PC-3 (cell line): ENCODE measurements around the gene NFAM1. TPM values are rescaled to one million over a fixed set of nuclear protein-coding genes. Genes with fewer than 3 reads are reported as not detected.

Experiments used
- ATAC-seq: fragments of 200-7000 bp; cut with Tn5 transposase; 2 replicates; pipeline ENCODE4 v1.9.1; 2020; ENCODE audit warnings: mild to moderate bottlenecking, moderate library complexity
- BruUV-seq: library from RNA; stranded (reverse); fragments of 400-500 nt; replicated peaks from 2 replicates; lab custom pipeline; 2021; lab: Mats Ljungman, UMichigan
- CTCF ChIA-PET: fragments of 300-600 bp; sonication (Branson Sonifier 250); formaldehyde crosslinking; loops from one replicate; lab custom pipeline; 2022; ENCODE audit warnings: antibody characterized with exemption; lab: Charles Lee
- POLR2A ChIA-PET: fragments of 300-600 bp; sonication (Branson Sonifier 250); formaldehyde crosslinking; loops from one replicate; lab custom pipeline; 2022; ENCODE audit warnings: antibody characterized with exemption; ENCODE audit not compliant: unreplicated experiment; lab: Charles Lee
- DNase-seq: peaks from one replicate; pipeline ENCODE4 v3.0.0-alpha.2; 2015
- H2AFZ ChIP-seq: fragments of 300-600 bp; sonication (generic); 2 replicates; pipeline ENCODE4 v1.6.0; 2016; ENCODE audit warnings: antibody characterized with exemption, low read length
- H3F3A ChIP-seq: fragments of 300-600 bp; sonication (generic); one replicate; pipeline ENCODE4 v1.6.0; 2017; ENCODE audit warnings: antibody characterized with exemption, low read length, control low read depth, mild to moderate bottlenecking; ENCODE audit not compliant: unreplicated experiment
- H3K27ac ChIP-seq: fragments of 300-600 bp; sonication (generic); 2 replicates; pipeline ENCODE4 v1.5.1; 2016; ENCODE audit warnings: mild to moderate bottlenecking, low read length
- H3K27me3 ChIP-seq: fragments of 300-600 bp; sonication (generic); 2 replicates; pipeline ENCODE4 v1.6.1; 2016; ENCODE audit warnings: low read length, mixed read lengths
- H3K36me3 ChIP-seq: fragments of 300-600 bp; sonication (generic); 2 replicates; pipeline ENCODE4 v1.6.1; 2016; ENCODE audit warnings: low read depth, mixed run types, low read length, mixed read lengths
- H3K4me1 ChIP-seq: fragments of 300-600 bp; sonication (generic); 2 replicates; pipeline ENCODE4 v1.5.1; 2016; ENCODE audit warnings: low read length; ENCODE audit not compliant: insufficient read depth
- H3K4me2 ChIP-seq: fragments of 300-600 bp; sonication (generic); 2 replicates; pipeline ENCODE4 v1.6.0; 2016; ENCODE audit warnings: low read length
- H3K4me3 ChIP-seq: fragments of 300-600 bp; sonication (generic); 2 replicates; pipeline ENCODE4 v1.5.1; 2016; ENCODE audit warnings: mild to moderate bottlenecking, low read length, mixed read lengths
- H3K79me2 ChIP-seq: fragments of 300-600 bp; sonication (generic); 2 replicates; pipeline ENCODE4 v1.6.1; 2017; ENCODE audit warnings: low read length, mixed read lengths
- H3K9ac ChIP-seq: fragments of 300-600 bp; sonication (generic); 2 replicates; pipeline ENCODE4 v1.6.0; 2016; ENCODE audit warnings: mild to moderate bottlenecking, low read length
- H3K9me2 ChIP-seq: fragments of 300-600 bp; sonication (generic); replicated peaks from 2 replicates; pipeline ENCODE4 v1.6.1; 2016; ENCODE audit warnings: mixed run types, low read length, mixed read lengths
- H3K9me3 ChIP-seq: fragments of 300-600 bp; sonication (generic); 2 replicates; pipeline ENCODE4 v1.6.1; 2016; ENCODE audit warnings: low read length, mixed read lengths
- H4K20me1 ChIP-seq: fragments of 300-600 bp; sonication (generic); 2 replicates; pipeline ENCODE4 v1.6.1; 2016; ENCODE audit warnings: low read length, mixed read lengths
- EZH2 ChIP-seq: fragments of 300-600 bp; sonication (generic); IDR thresholded peaks from one replicate; pipeline ENCODE4 v1.6.1; 2017; ENCODE audit warnings: antibody characterized with exemption, mild to moderate bottlenecking, low read length; ENCODE audit not compliant: unreplicated experiment
- EZH2phosphoT487 ChIP-seq: fragments of 300-600 bp; sonication (generic); IDR thresholded peaks from 2 replicates; pipeline ENCODE4 v1.6.1; 2018; ENCODE audit warnings: mild to moderate bottlenecking, antibody characterized with exemption, low read length, borderline replicate concordance
- intact Hi-C: fragments of 100-400 bp; cut with micrococcal nuclease; formaldehyde crosslinking; loops from 2 replicates; pipeline ENCODE4 v1.9.0; 2023
- total RNA-seq: library from RNA; depleted of rRNA; stranded (reverse); fragments of >200 nt; gene quantifications from 2 replicates; pipeline ENCODE4 v1.2.3, GENCODE V29; 2014
- TF ChIP-seq, protein P1 (sequence below): fragments of 300-600 bp; sonication (generic); conservative IDR thresholded peaks from 2 replicates; pipeline ENCODE4 v1.5.1; 2017; ENCODE audit warnings: antibody characterized with exemption, low read depth, mild to moderate bottlenecking, low read length

NFAM1 gene
- total RNA-seq, 1 experiment from 2014 or later, result 0.11 TPM

DNA sequence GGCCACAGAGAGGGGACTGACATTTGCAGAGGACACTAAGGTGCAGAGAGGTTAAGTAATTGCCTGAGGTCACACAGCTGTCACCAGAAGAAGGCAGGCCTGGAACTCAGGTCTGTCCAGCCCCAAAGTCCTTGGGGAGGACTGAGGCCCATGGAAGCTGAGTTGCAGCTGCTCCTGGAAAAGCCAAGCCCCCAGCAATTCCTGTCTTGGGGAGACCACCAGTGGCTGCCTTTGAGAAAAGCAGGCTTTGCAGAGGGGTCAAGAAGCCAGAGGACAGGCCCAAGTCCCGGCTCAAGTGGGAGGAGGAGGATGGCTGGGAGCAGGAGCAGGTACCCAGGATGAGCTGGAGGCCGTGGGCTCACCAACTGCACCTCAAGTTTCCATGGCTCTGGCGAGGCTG lies 3.4 kb downstream of the NFAM1 start:
- intact Hi-C loops, result no loop called here
- Histone ChIP-seq H3K4me1 (no peaks in the 10 kb centered on the region), H2AFZ (no peak overlapping the region), H3K9ac (no peak overlapping the region), H3K27me3 (no peaks in the 10 kb centered on the region), H3F3A (no peaks in the 10 kb centered on the region), H3K4me3 (no peak overlapping the region), H4K20me1 (no peaks in the 10 kb centered on the region), H3K9me2 (no peaks in the 10 kb centered on the region), H3K79me2 (no peaks in the 10 kb centered on the region), H3K36me3 (no peaks in the 10 kb centered on the region), H3K4me2 (no peak overlapping the region), H3K27ac (no peak overlapping the region), H3K9me3 (no peaks in the 10 kb centered on the region)
- DNase-seq (no peak), ATAC-seq (no peak)
- TF ChIP-seq EZH2 (no peak), EZH2phosphoT487 (no peak)
- TF ChIP-seq, protein P1, sequence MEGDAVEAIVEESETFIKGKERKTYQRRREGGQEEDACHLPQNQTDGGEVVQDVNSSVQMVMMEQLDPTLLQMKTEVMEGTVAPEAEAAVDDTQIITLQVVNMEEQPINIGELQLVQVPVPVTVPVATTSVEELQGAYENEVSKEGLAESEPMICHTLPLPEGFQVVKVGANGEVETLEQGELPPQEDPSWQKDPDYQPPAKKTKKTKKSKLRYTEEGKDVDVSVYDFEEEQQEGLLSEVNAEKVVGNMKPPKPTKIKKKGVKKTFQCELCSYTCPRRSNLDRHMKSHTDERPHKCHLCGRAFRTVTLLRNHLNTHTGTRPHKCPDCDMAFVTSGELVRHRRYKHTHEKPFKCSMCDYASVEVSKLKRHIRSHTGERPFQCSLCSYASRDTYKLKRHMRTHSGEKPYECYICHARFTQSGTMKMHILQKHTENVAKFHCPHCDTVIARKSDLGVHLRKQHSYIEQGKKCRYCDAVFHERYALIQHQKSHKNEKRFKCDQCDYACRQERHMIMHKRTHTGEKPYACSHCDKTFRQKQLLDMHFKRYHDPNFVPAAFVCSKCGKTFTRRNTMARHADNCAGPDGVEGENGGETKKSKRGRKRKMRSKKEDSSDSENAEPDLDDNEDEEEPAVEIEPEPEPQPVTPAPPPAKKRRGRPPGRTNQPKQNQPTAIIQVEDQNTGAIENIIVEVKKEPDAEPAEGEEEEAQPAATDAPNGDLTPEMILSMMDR, result no peak
- BruUV-seq, result no TSS peak
- CTCF ChIA-PET, result no interaction called here
- POLR2A ChIA-PET, result no interaction called here

DNA sequence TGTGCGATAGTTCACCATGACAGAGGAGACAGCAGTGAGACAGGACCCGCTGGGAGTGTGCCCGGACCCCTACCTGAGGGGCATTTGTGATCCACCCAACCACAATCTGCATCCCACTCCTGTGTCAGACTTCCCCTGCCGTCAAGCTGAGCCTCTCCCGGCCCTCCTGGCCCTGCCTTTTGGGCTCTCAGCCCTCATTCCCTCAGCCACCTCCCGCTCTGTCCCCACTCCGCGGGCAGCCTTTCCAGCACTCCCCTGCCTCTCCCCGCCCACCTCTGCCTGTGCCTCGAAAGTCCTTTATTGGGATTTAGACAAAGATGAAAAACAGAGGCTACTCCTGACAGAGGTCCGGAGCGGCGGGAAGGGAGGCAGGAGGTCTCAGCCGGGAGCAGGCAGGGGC lies 4.2 kb downstream of the NFAM1 start:
- ATAC-seq (no peak), DNase-seq (no peak)
- Histone ChIP-seq H3K4me2 (no peak overlapping the region), H3K27ac (no peak overlapping the region), H3K27me3 (no peaks in the 10 kb centered on the region), H3F3A (no peaks in the 10 kb centered on the region), H3K36me3 (no peaks in the 10 kb centered on the region), H3K4me1 (no peaks in the 10 kb centered on the region), H3K4me3 (no peak overlapping the region), H3K9me2 (no peaks in the 10 kb centered on the region), H4K20me1 (no peaks in the 10 kb centered on the region), H3K9ac (no peak overlapping the region), H3K79me2 (no peaks in the 10 kb centered on the region), H3K9me3 (no peaks in the 10 kb centered on the region), H2AFZ (no peak overlapping the region)
- BruUV-seq, result no TSS peak
- ChIA-PET CTCF (no interaction called here), POLR2A (no interaction called here)
- TF ChIP-seq, protein P1, result no peak
- no peak for TF ChIP-seq EZH2
- TF ChIP-seq EZH2phosphoT487, result no peak
- intact Hi-C loops, result no loop called here

DNA sequence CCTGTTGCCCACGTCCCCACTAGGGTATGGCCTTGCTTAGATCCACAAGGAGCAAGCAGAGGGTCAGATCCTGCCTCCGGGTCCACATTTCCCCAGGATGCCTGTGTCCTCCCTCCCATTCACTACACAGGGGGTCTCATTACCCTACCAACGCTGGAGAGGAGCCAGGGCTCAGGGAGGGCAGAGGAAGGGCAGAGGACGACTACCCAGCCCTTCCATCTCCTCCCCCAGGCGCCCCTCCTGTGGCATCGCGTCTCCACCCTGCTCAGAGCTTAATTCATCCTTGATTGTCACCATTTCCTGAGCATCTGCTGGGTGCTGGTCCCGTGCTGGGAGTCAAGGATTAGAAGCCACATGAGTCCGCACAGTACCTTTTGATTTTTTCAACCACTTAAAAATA lies 5.0 kb downstream of the NFAM1 start:
- no peaks in the 10 kb centered on the region for H4K20me1 ChIP-seq
- no peak for DNase-seq
- CTCF ChIA-PET, result no interaction called here
- no peaks in the 10 kb centered on the region for H3K9me2 ChIP-seq
- H3K4me2 ChIP-seq, result no peak overlapping the region
- no peak overlapping the region for H3K9ac ChIP-seq
- H3K27ac ChIP-seq, result no peak overlapping the region
- H3K4me1 ChIP-seq, result no peaks in the 10 kb centered on the region
- H3K79me2 ChIP-seq, result no peaks in the 10 kb centered on the region
- no TSS peak for BruUV-seq
- TF ChIP-seq EZH2phosphoT487, result no peak
- TF ChIP-seq, protein P1, result no peak
- no peak for TF ChIP-seq EZH2
- no peaks in the 10 kb centered on the region for H3F3A ChIP-seq
- ATAC-seq, result no peak
- no peaks in the 10 kb centered on the region for H3K27me3 ChIP-seq
- intact Hi-C loops, result no loop called here
- H2AFZ ChIP-seq, result no peak overlapping the region
- H3K36me3 ChIP-seq, result no peaks in the 10 kb centered on the region
- H3K4me3 ChIP-seq, result no peak overlapping the region
- no peaks in the 10 kb centered on the region for H3K9me3 ChIP-seq
- POLR2A ChIA-PET, result no interaction called here
